GM23338 (cell line): Measurements from ENCODE around the gene FGF1.

Experiments
- CREB1 ChIP-seq: fragments of 250-450 bp; sonication (Bioruptor Pico); IDR thresholded peaks from 2 replicates; pipeline ENCODE4 v1.5.0; 2020; ENCODE audit warnings: low read depth, mild to moderate bottlenecking, moderate library complexity
- CTCF ChIP-seq, 2 experiments: fragments of 200-600 bp in 1 of 2; sonication (generic) in 1 of 2; conservative IDR thresholded peaks; 2 replicates each; pipeline versions ENCODE4 v1.5.1 to v1.6.1; 2016 to 2017; ENCODE audit warnings: antibody characterized with exemption in 2 of 2, low read depth in 2 of 2, mild to moderate bottlenecking in 2 of 2, moderate library complexity in 1 of 2
- ETS1 ChIP-seq: IDR thresholded peaks from 2 replicates; pipeline ENCODE4 v1.6.1; 2016; ENCODE audit warnings: antibody characterized with exemption
- EZH2 ChIP-seq: fragments of 200-600 bp; sonication (generic); IDR thresholded peaks from one replicate; pipeline ENCODE4 v1.8.0; 2017; ENCODE audit warnings: antibody characterized with exemption, mild to moderate bottlenecking, low read depth; ENCODE audit not compliant: unreplicated experiment
- EZH2phosphoT487 ChIP-seq: fragments of 200-600 bp; sonication (generic); IDR thresholded peaks from one replicate; pipeline ENCODE4 v1.8.1; 2018; ENCODE audit warnings: antibody characterized with exemption; ENCODE audit not compliant: unreplicated experiment
- NANOG ChIP-seq: IDR thresholded peaks from 2 replicates; pipeline ENCODE4 v1.6.1; 2016; ENCODE audit warnings: antibody characterized with exemption, borderline replicate concordance
- POLR2AphosphoS5 ChIP-seq: IDR thresholded peaks from 2 replicates; pipeline ENCODE4 v1.6.1; 2016; ENCODE audit warnings: antibody characterized with exemption, low read depth
- REST ChIP-seq: IDR thresholded peaks from one replicate; pipeline ENCODE4 v1.6.1; 2018; ENCODE audit warnings: antibody characterized with exemption; ENCODE audit not compliant: unreplicated experiment
- STAT1 ChIP-seq: IDR thresholded peaks from one replicate; pipeline ENCODE4 v1.6.1; 2016; ENCODE audit warnings: antibody characterized with exemption; ENCODE audit not compliant: unreplicated experiment
- ZNF331 ChIP-seq: fragments of 250-450 bp; sonication (Bioruptor Pico); IDR thresholded peaks from 2 replicates; pipeline ENCODE4 v1.5.0; 2020; ENCODE audit warnings: low read depth, mild to moderate bottlenecking, moderate library complexity

GRCh38 chr5:142671801-142672200 is 14.1 kb downstream of the FGF1 start:
- TF ChIP-seq POLR2AphosphoS5, result no peak
- no peak for TF ChIP-seq CTCF (conservative IDR thresholded peaks at IDR 0.05; ENCODE audit: low read depth in 2 of 2)
- no peak for TF ChIP-seq ETS1
- no peak for TF ChIP-seq EZH2
- TF ChIP-seq STAT1, result no peak
- no peak for TF ChIP-seq ZNF331 (CRISPR knock-in tag)
- TF ChIP-seq CREB1 (CRISPR knock-in tag), result no peak
- TF ChIP-seq EZH2phosphoT487, result no peak
- TF ChIP-seq REST, result no peak
- no peak for TF ChIP-seq NANOG
